Loucy (cell line): Measurements from ENCODE around the gene ELMO1.

Source experiments
- H2AFZ ChIP-seq: fragments of 200-600 bp; sonication (generic); 2 replicates; pipeline ENCODE4 v1.6.0; 2016; ENCODE audit warnings: antibody characterized with exemption, mild to moderate bottlenecking, low read length, moderate library complexity
- H3F3A ChIP-seq: fragments of 200-600 bp; 2 replicates; pipeline ENCODE4 v1.6.0; 2016; ENCODE audit warnings: antibody characterized with exemption, low read depth, mild to moderate bottlenecking
- H3K27me3 ChIP-seq: fragments of 200-600 bp; sonication (generic); 2 replicates; pipeline ENCODE4 v1.6.1; 2014; ENCODE audit warnings: low read length, mild to moderate bottlenecking; ENCODE audit not compliant: insufficient read depth, poor library complexity, severe bottlenecking
- H3K36me3 ChIP-seq: fragments of 200-600 bp; sonication (generic); 2 replicates; pipeline ENCODE4 v1.6.1; 2016; ENCODE audit warnings: low read length; ENCODE audit not compliant: insufficient read depth
- H3K4me1 ChIP-seq: fragments of 200-600 bp; sonication (generic); 2 replicates; pipeline ENCODE4 v1.5.1; 2014; ENCODE audit warnings: low read length, mild to moderate bottlenecking; ENCODE audit not compliant: insufficient read depth, poor library complexity, severe bottlenecking
- H3K4me2 ChIP-seq: fragments of 200-600 bp; sonication (generic); 2 replicates; pipeline ENCODE4 v1.6.0; 2014; ENCODE audit warnings: antibody characterized with exemption, low read length, low read depth, mild to moderate bottlenecking; ENCODE audit not compliant: poor library complexity, severe bottlenecking
- H3K4me3 ChIP-seq: fragments of 200-600 bp; sonication (generic); 2 replicates; pipeline ENCODE4 v1.5.1; 2014; ENCODE audit warnings: low read length, mild to moderate bottlenecking, mixed read lengths; ENCODE audit not compliant: poor library complexity, severe bottlenecking
- H3K79me2 ChIP-seq: fragments of 200-600 bp; sonication (generic); 2 replicates; pipeline ENCODE4 v1.6.1; 2014; ENCODE audit warnings: low read length; ENCODE audit not compliant: insufficient read depth
- H3K9ac ChIP-seq: fragments of 200-600 bp; sonication (generic); 2 replicates; pipeline ENCODE4 v1.6.0; 2014; ENCODE audit warnings: mild to moderate bottlenecking, low read depth, low read length, moderate library complexity; ENCODE audit not compliant: poor library complexity, severe bottlenecking
- H3K9me2 ChIP-seq: fragments of 200-600 bp; sonication (generic); replicated peaks from 2 replicates; pipeline ENCODE4 v1.6.1; 2016; ENCODE audit warnings: low read depth, low read length, mixed read lengths
- H3K9me3 ChIP-seq: fragments of 200-600 bp; sonication (generic); 2 replicates; pipeline ENCODE4 v1.6.1; 2014; ENCODE audit warnings: mild to moderate bottlenecking, antibody characterized with exemption, low read length, low read depth; ENCODE audit not compliant: insufficient read depth
- H4K20me1 ChIP-seq: fragments of 200-600 bp; sonication (generic); 2 replicates; pipeline ENCODE4 v1.6.0; 2014; ENCODE audit warnings: antibody characterized with exemption, low read length, mild to moderate bottlenecking; ENCODE audit not compliant: insufficient read depth, poor library complexity, severe bottlenecking
- CTCF ChIP-seq: fragments of 200-600 bp; sonication (generic); conservative IDR thresholded peaks from 2 replicates; pipeline ENCODE4 v1.5.1; 2014; ENCODE audit warnings: mild to moderate bottlenecking, antibody characterized with exemption, low read length
- EZH2phosphoT487 ChIP-seq: fragments of 200-600 bp; IDR thresholded peaks from 2 replicates; pipeline ENCODE4 v1.6.1; 2018; ENCODE audit warnings: antibody characterized with exemption, mild to moderate bottlenecking, moderate library complexity, borderline replicate concordance

Gene ELMO1

GRCh38 chr7:37000511-37000910 is 448.2 kb downstream of the ELMO1 start:
- H3K4me2 ChIP-seq, result no peak overlapping the region
- no peaks in the 10 kb centered on the region for H4K20me1 ChIP-seq
- no peaks in the 10 kb centered on the region for H3K9me3 ChIP-seq
- no peaks in the 10 kb centered on the region for H3K79me2 ChIP-seq
- TF ChIP-seq EZH2phosphoT487 (no peak), CTCF (no peak)
- no peaks in the 10 kb centered on the region for H3K9me2 ChIP-seq
- no peak overlapping the region for H2AFZ ChIP-seq
- no peaks in the 10 kb centered on the region for H3K27me3 ChIP-seq
- peaks cover 24% of the 10 kb centered on the region for H3K36me3 ChIP-seq
- H3K9ac ChIP-seq, result no peak overlapping the region
- H3F3A ChIP-seq, result no peaks in the 10 kb centered on the region
- no peaks in the 10 kb centered on the region for H3K4me1 ChIP-seq
- H3K4me3 ChIP-seq, result no peak overlapping the region

- TF ChIP-seq EZH2phosphoT487 (no peak), CTCF (no peak)
- Histone ChIP-seq H3K27me3 (no peaks in the 10 kb centered on the region), H4K20me1 (no peaks in the 10 kb centered on the region)
These were observed 448.8 kb downstream of the ELMO1 start for GRCh38 chr7:36999626-37000485.

GRCh38 chr7:36995776-36996175 is 452.9 kb downstream of the ELMO1 start:
- H3K4me2 ChIP-seq, result no peak overlapping the region
- no peaks in the 10 kb centered on the region for H3K27me3 ChIP-seq
- TF ChIP-seq EZH2phosphoT487 (no peak), CTCF (no peak)
- H3K9me2 ChIP-seq, result no peaks in the 10 kb centered on the region
- 0 out of 2 replicates have a peak, but pooled peaks cover 4% of the 10 kb centered on the region for H3K79me2 ChIP-seq
- H2AFZ ChIP-seq, result no peak overlapping the region
- peaks cover 4% of the 10 kb centered on the region for H3K36me3 ChIP-seq
- no peaks in the 10 kb centered on the region for H3F3A ChIP-seq
- H3K4me3 ChIP-seq, result no peak overlapping the region
- H3K9ac ChIP-seq, result no peak overlapping the region
- no peaks in the 10 kb centered on the region for H3K4me1 ChIP-seq
- H3K9me3 ChIP-seq, result no peaks in the 10 kb centered on the region
- H4K20me1 ChIP-seq, result no peaks in the 10 kb centered on the region

More at GRCh38 chr7:36999626-37000485, 448.8 kb downstream of the ELMO1 start:
- Histone ChIP-seq H3K4me2 (no peak overlapping the region), H2AFZ (no peak overlapping the region), H3K9me3 (no peaks in the 10 kb centered on the region), H3K4me3 (no peak overlapping the region), H3K36me3 (peaks cover 24% of the 10 kb centered on the region), H3K9me2 (no peaks in the 10 kb centered on the region), H3K79me2 (no peaks in the 10 kb centered on the region), H3F3A (no peaks in the 10 kb centered on the region), H3K9ac (no peak overlapping the region), H3K4me1 (no peaks in the 10 kb centered on the region)
